Neural cell (in vitro differentiated cells): ENCODE measurements around the gene CACNA2D4. TPM values are rescaled to one million over a fixed set of nuclear protein-coding genes. Genes with fewer than 3 reads are reported as not detected.

ENCODE experiments used
- H2AFZ ChIP-seq: fragments of 200-600, 300-800 bp; sonication (generic), shearing (Covaris generic); 2 replicates; pipeline ENCODE4 v1.6.0; 2014; ENCODE audit warnings: low read depth, mild to moderate bottlenecking, antibody characterized with exemption, low read length, moderate library complexity
- H3F3A ChIP-seq: fragments of 200-600 bp; shearing (Covaris generic); 2 replicates; pipeline ENCODE4 v1.6.1; 2016; ENCODE audit warnings: mild to moderate bottlenecking, moderate library complexity, mixed read lengths, antibody characterized with exemption, low read length; ENCODE audit not compliant: insufficient read depth, poor library complexity, severe bottlenecking
- H3K27ac ChIP-seq: fragments of 200-600, 300-800 bp; sonication (generic), shearing (Covaris generic); 2 replicates; pipeline ENCODE4 v1.5.1; 2014; ENCODE audit warnings: mild to moderate bottlenecking, low read length, moderate library complexity
- H3K27me3 ChIP-seq: fragments of 300-800, 200-600 bp; sonication (generic), shearing (Covaris generic); 2 replicates; pipeline ENCODE4 v1.6.0; 2014; ENCODE audit warnings: mild to moderate bottlenecking, low read depth, low read length, moderate library complexity; ENCODE audit not compliant: insufficient read depth
- H3K36me3 ChIP-seq: fragments of 300-800, 200-600 bp; sonication (generic), shearing (Covaris generic); 2 replicates; pipeline ENCODE4 v1.5.1; 2014; ENCODE audit warnings: mild to moderate bottlenecking, antibody characterized with exemption, low read length, moderate library complexity; ENCODE audit not compliant: insufficient read depth
- H3K4me2 ChIP-seq: fragments of 300-800, 200-600 bp; sonication (generic), shearing (Covaris generic); 2 replicates; pipeline ENCODE4 v1.6.0; 2014; ENCODE audit warnings: mild to moderate bottlenecking, low read length
- H3K4me3 ChIP-seq: fragments of 300-800, 200-600 bp; sonication (generic), shearing (Covaris generic); 2 replicates; pipeline ENCODE4 v1.5.1; 2014; ENCODE audit warnings: mild to moderate bottlenecking, low read length, moderate library complexity
- H3K79me2 ChIP-seq: fragments of 200-600 bp; shearing (Covaris generic); replicated peaks from 2 replicates; pipeline ENCODE4 v1.6.0; 2014; ENCODE audit warnings: mild to moderate bottlenecking, low read length, moderate library complexity; ENCODE audit not compliant: insufficient read depth
- H3K9ac ChIP-seq: fragments of 300-800, 200-600 bp; sonication (generic), shearing (Covaris generic); 2 replicates; pipeline ENCODE4 v1.6.1; 2016; ENCODE audit warnings: mild to moderate bottlenecking, low read length, mixed read lengths
- H3K9me2 ChIP-seq: fragments of 200-600 bp; shearing (Covaris generic); 2 replicates; pipeline ENCODE4 v1.6.1; 2016; ENCODE audit warnings: mild to moderate bottlenecking, low read length, mixed read lengths; ENCODE audit not compliant: insufficient read depth
- H3K9me3 ChIP-seq: fragments of 200-600, 300-800 bp; sonication (generic), shearing (Covaris generic); 2 replicates; pipeline ENCODE4 v1.6.1; 2016; ENCODE audit warnings: mild to moderate bottlenecking, mixed run types, low read length, moderate library complexity, mixed read lengths
- H4K20me1 ChIP-seq: fragments of 200-600 bp; shearing (Covaris generic); 2 replicates; pipeline ENCODE4 v1.6.1; 2016; ENCODE audit warnings: mild to moderate bottlenecking, mixed run types; ENCODE audit not compliant: insufficient read depth
- EP300 ChIP-seq: fragments of 450-650 bp; conservative IDR thresholded peaks from 2 replicates; pipeline ENCODE4 v1.6.1; 2014; ENCODE audit warnings: antibody characterized with exemption, mild to moderate bottlenecking, moderate library complexity; ENCODE audit not compliant: poor library complexity, severe bottlenecking
- EZH2 ChIP-seq: fragments of 200-600, 300-800 bp; shearing (Covaris generic), sonication (generic); IDR thresholded peaks from 2 replicates; pipeline ENCODE4 v1.6.1; 2014; ENCODE audit warnings: antibody characterized with exemption, low read length, borderline replicate concordance, mild to moderate bottlenecking; ENCODE audit not compliant: insufficient read depth, poor library complexity, severe bottlenecking
- MXI1 ChIP-seq: fragments of 450-650 bp; conservative IDR thresholded peaks from 2 replicates; pipeline ENCODE4 v1.6.1; 2014; ENCODE audit warnings: antibody characterized with exemption, mild to moderate bottlenecking; ENCODE audit not compliant: poor library complexity, severe bottlenecking
- POLR2AphosphoS5 ChIP-seq: IDR thresholded peaks from 2 replicates; pipeline ENCODE4 v1.6.1; 2012
- RAD21 ChIP-seq: fragments of 450-650 bp; conservative IDR thresholded peaks from 2 replicates; pipeline ENCODE4 v1.6.1; 2014; ENCODE audit warnings: antibody characterized with exemption, mild to moderate bottlenecking, moderate library complexity
- SMC3 ChIP-seq: fragments of 450-650 bp; conservative IDR thresholded peaks from 2 replicates; pipeline ENCODE4 v1.6.1; 2014; ENCODE audit warnings: antibody characterized with exemption, mild to moderate bottlenecking, moderate library complexity; ENCODE audit not compliant: poor library complexity
- TAF1 ChIP-seq: IDR thresholded peaks from 2 replicates; pipeline ENCODE4 v1.6.1; 2012; ENCODE audit warnings: low read depth
- polyA plus RNA-seq: library from polyadenylated mRNA; depleted of rRNA; stranded (reverse); fragments of >200 nt; gene quantifications from 2 replicates; pipeline ENCODE4 v1.2.3, GENCODE V29; 2014
- TF ChIP-seq, protein P1 (sequence below): IDR thresholded peaks from 2 replicates; pipeline ENCODE4 v1.6.1; 2012; ENCODE audit warnings: borderline replicate concordance
- TF ChIP-seq, protein P2 (sequence below): fragments of 450-650 bp; IDR thresholded peaks from 2 replicates; pipeline ENCODE4 v1.5.1; 2014; ENCODE audit warnings: antibody characterized with exemption, mild to moderate bottlenecking, moderate library complexity; ENCODE audit not compliant: poor library complexity, severe bottlenecking

Gene CACNA2D4
- polyA plus RNA-seq, 1 donor from 2014 or later = not detected

DNA sequence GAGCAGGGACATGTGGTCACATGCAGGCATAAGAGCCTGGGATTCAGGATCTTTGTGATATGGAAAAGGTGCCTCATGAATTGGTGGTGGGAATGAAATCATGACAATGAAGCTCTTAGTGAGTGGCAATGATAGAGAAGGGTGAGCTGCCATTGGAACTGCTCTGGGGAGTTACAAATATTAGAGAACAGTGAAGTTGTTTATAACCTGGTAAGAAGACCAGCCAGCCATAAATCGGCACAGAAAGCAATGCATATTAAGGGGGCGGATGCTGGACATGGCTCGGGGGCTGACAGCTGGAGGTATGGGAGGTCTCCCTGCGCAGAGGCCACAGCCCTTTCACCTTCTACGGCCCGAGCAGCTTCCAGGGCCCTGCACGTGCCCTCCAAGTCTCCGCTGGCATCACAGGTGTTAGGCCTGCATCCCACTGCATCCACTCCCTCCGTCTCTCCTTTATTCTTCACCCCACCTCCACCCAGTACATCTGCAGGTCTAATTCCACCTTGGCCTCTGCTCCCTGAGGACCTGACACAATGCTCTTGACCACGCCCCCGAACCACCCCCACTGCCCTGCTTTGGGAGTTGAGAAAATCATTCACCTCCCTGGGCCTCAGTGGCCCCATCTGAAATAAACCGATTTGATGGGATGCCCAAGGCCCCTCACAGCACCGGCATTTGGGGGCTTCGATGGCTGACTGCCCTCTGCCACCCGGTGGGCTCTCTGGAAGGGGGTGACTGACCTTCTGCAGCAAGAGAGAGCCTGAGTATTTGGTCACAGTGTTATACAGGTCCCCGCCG, 4.1 kb downstream of the CACNA2D4 start:
- Histone ChIP-seq H3K9ac (no peak overlapping the region), H3K27me3 (no peaks in the 10 kb centered on the region)

DNA sequence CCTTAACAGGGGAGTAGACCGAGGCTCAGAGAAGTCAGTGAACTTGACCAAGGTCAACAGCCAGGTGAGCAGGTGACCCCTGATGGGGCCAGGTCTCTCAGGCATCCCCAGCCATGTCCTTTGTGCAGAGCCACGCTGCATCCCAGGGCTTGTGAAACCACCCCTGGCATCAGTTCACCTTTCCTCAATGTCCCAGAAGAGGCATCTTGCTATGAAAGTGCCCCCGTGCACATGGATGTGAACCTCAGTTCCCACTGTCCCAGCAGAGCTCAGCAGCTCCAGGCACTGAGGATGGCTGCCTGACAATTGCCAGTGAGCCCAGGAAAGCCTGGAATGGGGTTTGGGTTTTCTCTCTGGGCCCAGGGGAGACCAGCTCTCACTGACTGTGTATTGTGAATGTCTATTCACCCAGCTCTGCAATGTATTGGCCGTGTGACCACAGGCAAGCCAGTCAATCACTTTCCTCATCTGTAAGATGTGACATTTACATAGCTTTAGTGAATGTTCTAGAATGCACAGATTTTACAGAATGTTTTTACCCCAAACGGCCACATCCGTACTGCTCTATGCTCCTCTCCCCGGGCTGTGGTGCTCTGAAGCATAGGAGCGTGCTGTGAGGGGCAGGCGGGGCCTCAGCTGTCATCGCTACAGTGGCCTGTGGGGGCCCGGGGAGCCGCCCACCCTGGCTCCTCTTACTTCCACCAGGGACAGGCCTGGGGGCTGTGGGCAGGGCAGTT, 4.9 kb downstream of the CACNA2D4 start:
- Histone ChIP-seq H3K9me2 (no peaks in the 10 kb centered on the region), H3K9me3 (no peaks in the 10 kb centered on the region)
- TF ChIP-seq, protein P1, sequence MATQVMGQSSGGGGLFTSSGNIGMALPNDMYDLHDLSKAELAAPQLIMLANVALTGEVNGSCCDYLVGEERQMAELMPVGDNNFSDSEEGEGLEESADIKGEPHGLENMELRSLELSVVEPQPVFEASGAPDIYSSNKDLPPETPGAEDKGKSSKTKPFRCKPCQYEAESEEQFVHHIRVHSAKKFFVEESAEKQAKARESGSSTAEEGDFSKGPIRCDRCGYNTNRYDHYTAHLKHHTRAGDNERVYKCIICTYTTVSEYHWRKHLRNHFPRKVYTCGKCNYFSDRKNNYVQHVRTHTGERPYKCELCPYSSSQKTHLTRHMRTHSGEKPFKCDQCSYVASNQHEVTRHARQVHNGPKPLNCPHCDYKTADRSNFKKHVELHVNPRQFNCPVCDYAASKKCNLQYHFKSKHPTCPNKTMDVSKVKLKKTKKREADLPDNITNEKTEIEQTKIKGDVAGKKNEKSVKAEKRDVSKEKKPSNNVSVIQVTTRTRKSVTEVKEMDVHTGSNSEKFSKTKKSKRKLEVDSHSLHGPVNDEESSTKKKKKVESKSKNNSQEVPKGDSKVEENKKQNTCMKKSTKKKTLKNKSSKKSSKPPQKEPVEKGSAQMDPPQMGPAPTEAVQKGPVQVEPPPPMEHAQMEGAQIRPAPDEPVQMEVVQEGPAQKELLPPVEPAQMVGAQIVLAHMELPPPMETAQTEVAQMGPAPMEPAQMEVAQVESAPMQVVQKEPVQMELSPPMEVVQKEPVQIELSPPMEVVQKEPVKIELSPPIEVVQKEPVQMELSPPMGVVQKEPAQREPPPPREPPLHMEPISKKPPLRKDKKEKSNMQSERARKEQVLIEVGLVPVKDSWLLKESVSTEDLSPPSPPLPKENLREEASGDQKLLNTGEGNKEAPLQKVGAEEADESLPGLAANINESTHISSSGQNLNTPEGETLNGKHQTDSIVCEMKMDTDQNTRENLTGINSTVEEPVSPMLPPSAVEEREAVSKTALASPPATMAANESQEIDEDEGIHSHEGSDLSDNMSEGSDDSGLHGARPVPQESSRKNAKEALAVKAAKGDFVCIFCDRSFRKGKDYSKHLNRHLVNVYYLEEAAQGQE = no peak
- TF ChIP-seq EZH2 (no peak), MXI1 (no peak), SMC3 (no peak), POLR2AphosphoS5 (no peak), RAD21 (no peak), TAF1 (no peak)
- TF ChIP-seq, protein P2, sequence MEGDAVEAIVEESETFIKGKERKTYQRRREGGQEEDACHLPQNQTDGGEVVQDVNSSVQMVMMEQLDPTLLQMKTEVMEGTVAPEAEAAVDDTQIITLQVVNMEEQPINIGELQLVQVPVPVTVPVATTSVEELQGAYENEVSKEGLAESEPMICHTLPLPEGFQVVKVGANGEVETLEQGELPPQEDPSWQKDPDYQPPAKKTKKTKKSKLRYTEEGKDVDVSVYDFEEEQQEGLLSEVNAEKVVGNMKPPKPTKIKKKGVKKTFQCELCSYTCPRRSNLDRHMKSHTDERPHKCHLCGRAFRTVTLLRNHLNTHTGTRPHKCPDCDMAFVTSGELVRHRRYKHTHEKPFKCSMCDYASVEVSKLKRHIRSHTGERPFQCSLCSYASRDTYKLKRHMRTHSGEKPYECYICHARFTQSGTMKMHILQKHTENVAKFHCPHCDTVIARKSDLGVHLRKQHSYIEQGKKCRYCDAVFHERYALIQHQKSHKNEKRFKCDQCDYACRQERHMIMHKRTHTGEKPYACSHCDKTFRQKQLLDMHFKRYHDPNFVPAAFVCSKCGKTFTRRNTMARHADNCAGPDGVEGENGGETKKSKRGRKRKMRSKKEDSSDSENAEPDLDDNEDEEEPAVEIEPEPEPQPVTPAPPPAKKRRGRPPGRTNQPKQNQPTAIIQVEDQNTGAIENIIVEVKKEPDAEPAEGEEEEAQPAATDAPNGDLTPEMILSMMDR = no peak

More for the DNA sequence above, 4.1 kb downstream of the CACNA2D4 start:
- H2AFZ ChIP-seq = no peak overlapping the region
- H3K79me2 ChIP-seq = no peaks in the 10 kb centered on the region
- no peaks in the 10 kb centered on the region for H4K20me1 ChIP-seq
- no peak overlapping the region for H3K4me2 ChIP-seq
- TF ChIP-seq EZH2 (no peak), POLR2AphosphoS5 (no peak), SMC3 (no peak), RAD21 (no peak), MXI1 (no peak), EP300 (no peak), TAF1 (no peak)
- TF ChIP-seq, protein P2 = no peak
- TF ChIP-seq, protein P1 = no peak
- H3K4me3 ChIP-seq = no peak overlapping the region
- no peaks in the 10 kb centered on the region for H3F3A ChIP-seq
- H3K27ac ChIP-seq = no peak overlapping the region
- no peaks in the 10 kb centered on the region for H3K36me3 ChIP-seq
- H3K9me3 ChIP-seq = no peaks in the 10 kb centered on the region
- no peaks in the 10 kb centered on the region for H3K9me2 ChIP-seq

More for the DNA sequence above, 4.9 kb downstream of the CACNA2D4 start:
- Histone ChIP-seq H3K27ac (no peak overlapping the region), H3K9ac (no peak overlapping the region), H3K4me2 (no peak overlapping the region), H3K27me3 (no peaks in the 10 kb centered on the region), H3F3A (no peaks in the 10 kb centered on the region), H3K79me2 (no peaks in the 10 kb centered on the region), H3K4me3 (no peak overlapping the region), H3K36me3 (no peaks in the 10 kb centered on the region), H4K20me1 (no peaks in the 10 kb centered on the region), H2AFZ (no peak overlapping the region)
